ENCODE data around the gene MAFG. TPM values are rescaled to one million over a fixed set of nuclear protein-coding genes. Genes with fewer than 3 reads are reported as not detected.

MAFG gene
- polyA plus RNA-seq, 1 donor from 2014 or later = 11.8 TPM

DNA sequence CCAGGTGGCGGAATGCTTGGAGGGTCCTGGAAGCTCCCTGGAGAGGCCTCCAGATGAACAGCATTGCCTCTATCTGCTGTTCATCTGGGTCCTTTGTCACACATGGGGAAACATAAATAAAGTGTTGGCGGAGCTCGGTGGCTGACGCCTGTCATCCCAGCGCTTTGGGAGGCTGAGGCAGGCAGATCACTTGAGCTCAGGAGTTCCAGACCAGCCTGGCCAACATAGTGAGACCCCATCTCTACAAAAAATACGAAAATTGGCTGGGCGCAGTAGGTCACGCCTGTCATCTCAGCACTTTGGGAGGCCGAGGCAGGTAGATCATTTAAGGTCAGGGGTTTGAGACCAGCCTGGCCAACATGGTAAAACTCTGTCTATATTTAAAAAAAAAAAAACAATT is 17.3 kb upstream of the MAFG start:
- TF ChIP-seq RAD21 (conservative IDR thresholded peaks at IDR 0.05) (no peak), REST (IDR thresholded peaks at IDR 0.05; ENCODE audit: borderline replicate concordance) (no peak), EZH2 (IDR thresholded peaks at IDR 0.05; ENCODE audit: borderline replicate concordance, insufficient read depth, low read length, poor library complexity, severe bottlenecking) (no peak), SMC3 (conservative IDR thresholded peaks at IDR 0.05; ENCODE audit: poor library complexity) (no peak)
- TF ChIP-seq, protein P1, sequence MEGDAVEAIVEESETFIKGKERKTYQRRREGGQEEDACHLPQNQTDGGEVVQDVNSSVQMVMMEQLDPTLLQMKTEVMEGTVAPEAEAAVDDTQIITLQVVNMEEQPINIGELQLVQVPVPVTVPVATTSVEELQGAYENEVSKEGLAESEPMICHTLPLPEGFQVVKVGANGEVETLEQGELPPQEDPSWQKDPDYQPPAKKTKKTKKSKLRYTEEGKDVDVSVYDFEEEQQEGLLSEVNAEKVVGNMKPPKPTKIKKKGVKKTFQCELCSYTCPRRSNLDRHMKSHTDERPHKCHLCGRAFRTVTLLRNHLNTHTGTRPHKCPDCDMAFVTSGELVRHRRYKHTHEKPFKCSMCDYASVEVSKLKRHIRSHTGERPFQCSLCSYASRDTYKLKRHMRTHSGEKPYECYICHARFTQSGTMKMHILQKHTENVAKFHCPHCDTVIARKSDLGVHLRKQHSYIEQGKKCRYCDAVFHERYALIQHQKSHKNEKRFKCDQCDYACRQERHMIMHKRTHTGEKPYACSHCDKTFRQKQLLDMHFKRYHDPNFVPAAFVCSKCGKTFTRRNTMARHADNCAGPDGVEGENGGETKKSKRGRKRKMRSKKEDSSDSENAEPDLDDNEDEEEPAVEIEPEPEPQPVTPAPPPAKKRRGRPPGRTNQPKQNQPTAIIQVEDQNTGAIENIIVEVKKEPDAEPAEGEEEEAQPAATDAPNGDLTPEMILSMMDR (IDR thresholded peaks at IDR 0.05; ENCODE audit: poor library complexity, severe bottlenecking) = no peak
- no peaks in the 10 kb centered on the region for H4K20me1 ChIP-seq (ENCODE audit: insufficient read depth)
- H3K27me3 ChIP-seq (ENCODE audit: insufficient read depth, low read depth, low read length) = no peaks in the 10 kb centered on the region
- no peaks in the 10 kb centered on the region for H3K9me2 ChIP-seq (ENCODE audit: insufficient read depth, low read length)
- no peak overlapping the region for H3K4me2 ChIP-seq (ENCODE audit: low read length)
- no peak overlapping the region for H3K27ac ChIP-seq (ENCODE audit: low read length)
- H3K9ac ChIP-seq (ENCODE audit: low read length) = no peak overlapping the region
- no peak overlapping the region for H2AFZ ChIP-seq (ENCODE audit: low read depth, low read length)
- no peaks in the 10 kb centered on the region for H3K9me3 ChIP-seq (ENCODE audit: low read length)
- no peak overlapping the region for H3K4me3 ChIP-seq (ENCODE audit: low read length)
- no peaks in the 10 kb centered on the region for H3K36me3 ChIP-seq (ENCODE audit: insufficient read depth, low read length)
- H3F3A ChIP-seq (ENCODE audit: insufficient read depth, low read length, poor library complexity, severe bottlenecking) = no peaks in the 10 kb centered on the region
- H3K79me2 ChIP-seq (replicated peaks; ENCODE audit: insufficient read depth, low read length) = no peaks in the 10 kb centered on the region

DNA sequence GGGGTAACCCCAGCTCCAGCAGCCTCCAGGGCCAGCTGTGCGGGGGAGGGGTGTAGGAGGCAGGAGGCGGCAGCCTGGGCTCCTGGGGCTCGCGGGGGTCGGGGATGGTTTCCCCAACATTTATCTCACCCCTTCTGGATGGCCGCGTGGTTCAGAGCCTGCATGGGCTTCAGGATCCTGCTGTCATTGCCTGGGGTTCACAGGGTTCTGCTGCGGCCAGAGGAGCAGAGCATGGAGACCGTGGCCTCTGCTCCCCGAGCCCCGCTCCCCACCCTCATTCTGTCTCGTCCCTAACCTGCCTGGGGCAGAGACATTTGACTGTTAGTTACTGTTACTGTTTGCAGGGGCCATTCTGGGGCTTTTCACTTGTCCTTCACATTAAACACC is 14.6 kb upstream of the MAFG start:
- Histone ChIP-seq H3K9me3 (ENCODE audit: low read length) (no peaks in the 10 kb centered on the region), H4K20me1 (ENCODE audit: insufficient read depth) (no peaks in the 10 kb centered on the region), H3K27ac (ENCODE audit: low read length) (peak overlapping the region; percentile 73), H3K9ac (ENCODE audit: low read length) (peak overlapping the region; percentile 66), H3K4me3 (ENCODE audit: low read length) (peak overlapping the region; percentile 55), H3K27me3 (ENCODE audit: insufficient read depth, low read depth, low read length) (no peaks in the 10 kb centered on the region), H3K36me3 (ENCODE audit: insufficient read depth, low read length) (no peaks in the 10 kb centered on the region), H2AFZ (ENCODE audit: low read depth, low read length) (no peak overlapping the region), H3K4me2 (ENCODE audit: low read length) (peak overlapping the region; percentile 39), H3F3A (ENCODE audit: insufficient read depth, low read length, poor library complexity, severe bottlenecking) (no peaks in the 10 kb centered on the region), H3K79me2 (replicated peaks; ENCODE audit: insufficient read depth, low read length) (no peaks in the 10 kb centered on the region), H3K9me2 (ENCODE audit: insufficient read depth, low read length) (no peaks in the 10 kb centered on the region)
- TF ChIP-seq SMC3 (conservative IDR thresholded peaks at IDR 0.05; ENCODE audit: poor library complexity) (no peak), TAF1 (IDR thresholded peaks at IDR 0.05; ENCODE audit: low read depth) (no peak), EP300 (conservative IDR thresholded peaks at IDR 0.05; ENCODE audit: poor library complexity, severe bottlenecking) (no peak), MXI1 (conservative IDR thresholded peaks at IDR 0.05; ENCODE audit: poor library complexity, severe bottlenecking) (no peak), EZH2 (IDR thresholded peaks at IDR 0.05; ENCODE audit: borderline replicate concordance, insufficient read depth, low read length, poor library complexity, severe bottlenecking) (no peak), POLR2AphosphoS5 (IDR thresholded peaks at IDR 0.05) (no peak), REST (IDR thresholded peaks at IDR 0.05; ENCODE audit: borderline replicate concordance) (no peak), RAD21 (conservative IDR thresholded peaks at IDR 0.05) (no peak)
- TF ChIP-seq, protein P1 (IDR thresholded peaks at IDR 0.05; ENCODE audit: poor library complexity, severe bottlenecking) = no peak
